Stimulated activated CD4-positive, alpha-beta T cell treated with anti-CD3 and anti-CD28 coated beads, Interleukin-2, amount 100 ng/mL, for 4 hours (primary cell): ENCODE measurements around the gene SULT2B1.

Experiments
- DNase-seq: peaks from one replicate; pipeline ENCODE4 v3.0.0-alpha.2; 2020; ENCODE audit warnings: low read depth

Gene SULT2B1

GRCh38 chr19:48634424-48635262 is 82.7 kb downstream of the SULT2B1 start:
- peak; percentile 90 for DNase-seq

GRCh38 chr19:48635263-48635965 is 83.4 kb downstream of the SULT2B1 start:
- DNase-seq = peak; percentile 68

- no peak for DNase-seq
Observed at GRCh38 chr19:48635966-48636858, 84.2 kb downstream of the SULT2B1 start.

GRCh38 chr19:48636859-48637448 is 85.0 kb downstream of the SULT2B1 start, which contains the start of gene DBP:
Gene DBP, minus strand, starts transcription at chr19:48637379. Its CDS starts 385 bp downstream, at chr19:48636994.
- no peak for DNase-seq

- peak; percentile 99 for DNase-seq
Observed at GRCh38 chr19:48637449-48637947, 85.5 kb downstream of the SULT2B1 start.

- DNase-seq = peak; percentile 80
Observed at GRCh38 chr19:48637948-48638830, 86.2 kb downstream of the SULT2B1 start.

GRCh38 chr19:48638831-48639381 is 86.9 kb downstream of the SULT2B1 start:
- no peak for DNase-seq

GRCh38 chr19:48639483-48640375 is 87.8 kb downstream of the SULT2B1 start:
- DNase-seq = no peak

GRCh38 chr19:48641850-48642249 is 89.9 kb downstream of the SULT2B1 start:
- DNase-seq = no peak

- no peak for DNase-seq
Observed at GRCh38 chr19:48642862-48643261, 90.9 kb downstream of the SULT2B1 start.

- no peak for DNase-seq
Observed at GRCh38 chr19:48644355-48644754, 92.4 kb downstream of the SULT2B1 start.

- DNase-seq = peak; percentile 61
Observed at GRCh38 chr19:48644839-48645619, 93.1 kb downstream of the SULT2B1 start.

- DNase-seq = no peak
Observed at GRCh38 chr19:48645620-48646000, 93.6 kb downstream of the SULT2B1 start.

- peak; percentile 91 for DNase-seq
Observed at GRCh38 chr19:48646001-48646721, 94.2 kb downstream of the SULT2B1 start, which contains the start of gene CA11. Gene CA11, minus strand, starts transcription at chr19:48646187. Its CDS starts 555 bp downstream, at chr19:48645632.

- DNase-seq = no peak
Observed at GRCh38 chr19:48646722-48647216, 94.8 kb downstream of the SULT2B1 start.

- DNase-seq = no peak
Observed at GRCh38 chr19:48648134-48648533, 96.2 kb downstream of the SULT2B1 start.
